ENCODE results near the gene VPS8.
A peak's percentile ranks its signal among the peaks of the same experiment; 100 is the strongest.

The VPS8 gene

GRCh38 chr3:184783319-184783718 is 28.6 kb upstream of the VPS8 start:
- DNase-seq, result no peak

DNA sequence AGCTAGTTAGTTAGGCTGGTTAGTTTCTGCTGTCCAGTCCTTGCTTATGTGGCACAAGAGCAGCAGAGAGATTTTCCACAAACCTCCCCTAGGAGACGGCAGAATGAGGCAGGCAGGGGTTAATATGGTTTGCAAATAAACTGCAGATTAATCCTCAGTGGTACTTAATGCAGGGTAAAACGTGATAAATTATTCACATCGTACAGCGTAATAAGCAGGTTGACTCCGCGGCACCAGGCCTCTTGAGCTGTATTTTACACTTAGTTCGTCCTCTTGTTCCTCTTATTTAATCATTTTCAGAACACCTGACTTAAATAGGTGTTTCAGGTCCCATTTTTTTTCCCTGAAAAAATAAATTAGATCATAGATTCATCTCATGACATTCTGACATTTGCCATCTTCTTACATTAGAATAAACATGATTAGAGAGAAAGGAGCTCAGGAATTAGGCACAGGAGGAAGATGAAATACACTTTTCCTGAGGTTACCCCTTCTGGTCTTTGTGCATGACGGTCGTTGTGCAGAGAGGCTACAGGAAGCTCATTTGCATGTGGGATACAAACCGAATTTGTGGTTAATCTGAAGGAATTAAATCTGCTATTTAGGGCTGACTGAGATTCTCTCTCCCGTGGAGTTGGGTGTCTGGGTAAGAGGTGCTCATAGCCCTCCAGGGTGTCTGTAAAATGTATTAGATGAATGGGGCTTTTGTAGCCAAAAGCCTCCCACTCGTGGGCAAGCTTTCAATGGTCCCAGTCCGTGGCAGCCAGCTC is 27.1 kb upstream of the VPS8 start:
- DNase-seq, result no peak

- no peak for DNase-seq
Measured at GRCh38 chr3:184785890-184786279, 26.1 kb upstream of the VPS8 start.

DNA sequence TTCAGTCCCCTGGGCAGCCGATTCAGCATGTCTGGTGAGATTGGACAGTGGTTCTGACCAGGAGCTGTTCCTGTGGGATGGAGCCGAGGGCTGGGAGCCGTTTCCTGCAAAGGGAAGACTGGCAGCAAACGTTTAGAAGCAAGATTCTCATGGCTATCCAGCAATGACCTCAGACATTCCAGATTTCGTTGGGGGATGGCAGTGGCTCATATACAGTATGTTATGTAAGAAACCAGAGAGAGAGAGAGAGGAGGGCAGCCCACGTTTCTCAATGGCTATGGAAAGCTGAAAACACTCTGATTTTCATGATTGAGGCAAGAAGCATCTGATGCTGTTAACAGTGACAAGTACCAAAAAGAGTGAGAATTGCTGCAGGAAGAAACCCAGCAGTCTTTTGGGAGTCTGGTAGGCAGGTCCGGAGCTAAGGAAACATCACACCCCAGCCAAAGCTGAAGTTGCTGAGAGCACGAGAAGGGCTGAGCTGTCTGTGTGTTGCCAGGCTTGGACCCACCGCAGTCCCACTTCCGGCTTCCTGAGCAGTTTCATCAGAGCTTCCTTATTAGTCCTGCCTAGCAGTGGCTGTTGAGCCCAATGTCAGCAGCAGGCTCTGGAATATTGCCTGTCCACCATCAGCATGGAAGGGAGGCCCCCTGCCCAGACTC is 25.6 kb upstream of the VPS8 start:
- no peak for DNase-seq

DNA sequence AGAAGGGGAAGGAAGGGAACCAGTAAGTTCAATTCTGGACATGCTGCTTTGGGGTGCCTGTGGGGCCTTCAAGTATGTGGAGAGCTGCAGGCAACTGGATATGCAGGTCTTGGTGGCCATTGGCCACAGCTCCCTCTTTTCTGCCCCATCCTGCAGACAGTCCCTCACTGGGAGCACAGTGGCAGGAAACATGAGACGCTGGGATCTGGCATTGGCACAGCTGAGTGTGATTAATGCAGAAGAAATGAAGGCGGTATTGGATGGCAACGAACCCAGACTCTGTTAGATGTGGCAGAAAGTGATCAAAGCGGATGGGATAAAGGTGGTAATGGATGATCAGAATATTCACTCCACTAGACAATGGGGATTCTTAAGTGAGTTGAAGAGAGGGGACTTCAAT is 23.2 kb upstream of the VPS8 start:
- no peak for DNase-seq

DNA sequence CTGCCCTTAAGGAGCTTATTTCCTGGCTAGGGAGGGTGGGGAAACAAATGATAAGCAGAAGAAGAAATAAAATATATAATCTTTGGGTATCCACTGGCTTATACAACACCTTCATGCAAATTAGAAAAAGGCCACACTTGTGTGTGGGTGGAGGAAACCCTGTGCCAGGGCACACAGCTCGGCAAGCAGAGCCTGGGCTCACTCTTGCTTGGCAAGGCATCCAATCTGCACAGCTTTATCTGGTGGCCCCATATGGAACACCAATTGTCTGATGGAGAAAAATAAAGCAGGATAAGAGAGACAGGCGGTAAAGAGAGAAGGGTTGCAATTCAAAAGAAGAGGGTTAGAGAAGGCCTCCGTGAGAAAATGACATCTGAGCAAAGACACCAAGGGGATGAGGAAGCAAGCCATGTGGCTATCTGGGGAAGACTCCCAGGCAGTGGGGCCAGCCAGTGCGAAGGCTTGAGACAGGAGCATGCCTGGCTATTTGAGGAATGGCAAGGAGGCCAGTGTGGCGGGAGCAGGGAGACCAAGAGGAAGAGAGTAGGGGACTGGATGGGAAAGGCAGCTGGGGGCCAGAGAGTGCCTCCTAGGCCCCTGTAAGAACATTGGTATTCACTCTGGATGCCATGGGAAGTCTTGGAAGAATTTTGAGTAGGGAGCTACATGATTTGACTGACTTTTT is 22.5 kb upstream of the VPS8 start:
- DNase-seq, result no peak

DNA sequence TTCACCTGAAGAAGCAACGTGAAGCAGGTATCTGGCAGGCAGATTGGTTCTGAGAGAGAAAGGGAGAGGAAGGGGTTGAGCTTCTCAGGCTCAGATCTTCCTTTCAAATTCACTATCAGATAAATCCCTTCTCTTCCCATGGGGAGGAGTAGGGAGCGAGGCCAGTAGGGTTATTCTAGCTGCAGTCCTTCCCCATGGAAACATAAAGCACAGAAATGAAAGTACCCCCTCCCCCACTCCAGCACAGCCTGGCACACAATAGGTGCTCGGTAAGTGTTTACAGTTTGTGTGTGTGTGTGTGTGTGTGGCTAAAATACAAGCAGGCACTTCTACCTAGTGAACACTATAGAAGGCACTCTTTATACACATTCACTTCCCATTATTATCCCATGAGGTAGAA is 20.8 kb upstream of the VPS8 start:
- DNase-seq, result peak; percentile 81

DNA sequence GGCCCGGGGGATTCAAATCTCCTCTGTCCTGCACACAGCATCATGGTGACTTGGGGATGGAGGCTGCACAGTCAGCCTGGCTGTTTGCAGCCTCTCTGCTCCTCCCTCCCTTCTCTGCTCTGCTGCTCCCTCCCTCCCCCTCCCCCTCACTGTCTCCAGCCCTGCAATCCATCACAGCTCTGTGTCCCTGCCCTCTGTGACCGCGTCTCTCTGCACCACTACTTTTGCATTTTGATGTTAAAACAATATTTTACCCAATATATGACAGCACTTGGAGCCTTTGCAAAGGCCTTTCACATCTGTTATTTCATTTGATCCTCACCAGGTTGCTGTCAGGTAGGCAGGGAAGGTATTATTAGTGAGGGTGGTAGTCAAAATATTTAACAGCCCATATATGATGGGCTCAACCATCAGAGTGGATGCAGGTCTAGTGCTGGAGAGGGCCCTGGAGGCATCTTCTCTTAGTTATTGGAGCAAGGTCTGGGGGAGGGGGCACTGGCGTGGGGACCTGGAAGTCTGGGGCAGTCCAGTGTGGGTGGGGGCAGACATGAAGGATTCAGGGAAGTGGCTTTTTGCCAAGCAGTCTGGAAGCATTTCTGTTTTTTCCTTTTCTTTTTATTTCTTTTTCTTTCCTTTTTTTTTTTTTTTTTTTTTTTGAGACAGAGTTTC is 16.3 kb upstream of the VPS8 start:
- no peak for DNase-seq

GRCh38 chr3:184796551-184796950 is 15.4 kb upstream of the VPS8 start:
- peak; percentile 4 for DNase-seq

DNA sequence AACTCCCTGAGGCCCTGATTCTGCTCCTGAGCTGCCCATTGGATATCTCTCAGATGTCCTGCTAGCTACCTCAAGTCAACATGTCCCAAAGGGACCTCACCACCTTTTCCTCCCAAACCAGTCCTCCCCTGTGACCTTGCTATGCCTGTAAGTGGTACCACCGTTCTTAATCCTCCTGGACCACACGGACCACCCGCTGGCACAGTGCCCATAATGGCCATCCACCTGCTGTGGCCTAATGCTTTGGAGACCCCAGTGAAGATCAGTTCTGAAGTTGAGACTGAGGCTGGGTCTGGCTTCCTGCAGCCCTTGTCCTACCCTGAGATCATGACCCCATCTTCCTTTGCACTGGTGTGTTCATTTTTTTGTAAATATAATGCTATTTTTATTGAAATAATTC is 15.0 kb upstream of the VPS8 start:
- DNase-seq, result no peak

DNA sequence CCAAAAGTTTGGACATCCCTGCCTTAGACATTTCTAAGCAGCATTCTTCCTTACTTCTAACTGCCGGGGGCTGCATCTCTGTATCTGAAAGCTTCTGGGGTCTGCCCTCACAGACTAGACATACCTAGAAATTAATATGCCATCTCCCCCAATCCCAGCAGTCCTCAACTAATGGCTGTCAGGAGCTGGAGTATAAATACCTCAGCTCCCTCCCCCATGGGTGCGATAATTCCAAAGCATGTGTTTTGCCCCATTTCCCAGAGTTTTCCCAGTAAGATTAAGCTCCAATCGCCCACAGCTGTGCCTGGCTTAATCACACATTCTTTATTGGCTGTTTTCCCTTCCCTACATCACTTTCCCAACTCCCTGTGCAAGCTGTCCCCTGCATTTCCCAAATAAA is 13.8 kb upstream of the VPS8 start:
- no peak for DNase-seq

GRCh38 chr3:184800349-184800930 is 11.5 kb upstream of the VPS8 start:
- DNase-seq, result no peak

DNA sequence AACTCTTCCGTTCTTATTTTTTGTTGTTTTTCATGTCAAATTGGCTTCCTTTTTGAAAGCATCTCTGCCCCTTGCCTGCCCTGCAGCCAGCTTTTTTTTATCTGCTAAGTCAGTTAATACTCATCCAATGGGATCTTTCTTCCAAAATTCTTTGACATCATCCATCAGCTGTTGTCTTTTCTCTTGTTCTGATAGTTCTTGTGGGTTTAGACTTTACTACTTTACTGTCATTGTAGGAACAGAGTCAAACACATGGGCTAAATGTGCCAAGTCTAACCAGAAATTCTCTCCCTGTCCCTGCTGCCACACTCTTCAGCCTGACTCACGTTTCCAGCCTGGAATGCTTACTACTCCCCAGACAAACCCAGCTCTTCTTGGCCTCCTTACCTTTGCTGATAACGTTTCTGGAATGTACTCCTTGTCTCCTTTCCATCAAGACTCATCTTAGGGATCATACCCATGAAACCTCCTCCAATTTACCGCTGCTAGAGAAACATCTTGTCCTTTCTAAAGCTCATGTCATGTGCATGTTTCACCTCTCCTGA is 10.7 kb upstream of the VPS8 start:
- DNase-seq, result no peak

- DNase-seq, result no peak
Measured at GRCh38 chr3:184802150-184802549, 9.8 kb upstream of the VPS8 start.

GRCh38 chr3:184804801-184805200 is 7.2 kb upstream of the VPS8 start:
- no peak for DNase-seq

- DNase-seq, result peak; percentile 60
Measured at GRCh38 chr3:184805351-184806038, 6.5 kb upstream of the VPS8 start.

DNA sequence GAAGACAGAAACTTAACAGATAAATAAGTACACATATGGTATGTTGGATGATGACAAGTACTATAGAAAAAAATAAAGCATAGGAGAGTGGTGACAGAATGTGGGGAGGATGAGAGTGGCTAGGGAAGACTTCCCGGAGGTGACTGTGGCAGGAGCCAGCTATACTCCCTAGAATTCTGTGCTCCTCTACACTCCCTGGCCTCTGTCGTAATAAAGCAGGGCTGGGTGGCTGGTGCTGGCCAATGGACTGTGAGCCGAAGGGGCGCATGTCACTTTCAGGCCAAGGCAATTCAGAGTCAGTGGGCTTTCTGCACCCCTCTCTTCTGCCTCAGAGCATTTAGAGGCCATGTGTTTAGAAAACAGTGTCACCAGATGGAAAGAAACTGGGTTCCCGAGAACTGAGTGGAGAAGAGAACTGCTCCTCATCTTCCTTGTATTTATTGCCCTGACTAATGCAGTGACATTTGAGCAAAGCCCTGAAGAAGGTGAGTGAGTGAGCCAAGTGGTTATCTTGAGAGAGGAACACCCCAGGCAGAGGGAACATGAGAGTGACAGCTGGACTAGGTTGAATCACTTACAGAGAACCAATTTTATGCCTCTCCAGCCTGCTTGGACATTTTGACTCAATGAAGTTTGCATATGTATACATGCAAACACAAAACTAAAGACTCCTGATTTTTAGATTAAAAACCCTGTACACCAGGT is 5.2 kb upstream of the VPS8 start:
- DNase-seq, result no peak

GRCh38 chr3:184807549-184807948 is 4.4 kb upstream of the VPS8 start:
- DNase-seq, result no peak

GRCh38 chr3:184808021-184808420 is 3.9 kb upstream of the VPS8 start:
- no peak for DNase-seq

DNA sequence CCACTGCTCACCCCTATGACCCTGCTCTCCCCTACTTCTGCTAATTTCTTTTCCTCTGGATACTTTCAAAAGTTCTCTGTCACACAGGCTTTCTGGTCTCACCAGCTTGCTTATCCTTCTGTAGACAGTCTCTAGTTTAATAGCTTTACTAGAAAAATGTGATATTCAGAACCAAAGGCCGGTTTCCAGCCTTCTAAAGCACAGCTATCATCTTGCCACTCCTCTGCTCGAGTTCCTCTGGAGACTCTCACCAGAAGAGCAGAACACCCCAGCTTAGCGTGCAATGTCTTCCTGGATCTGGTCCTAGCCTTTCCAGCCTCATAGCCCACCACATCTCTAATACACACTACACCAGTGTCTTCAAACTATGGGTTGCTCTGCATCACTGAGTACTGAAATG is 1.8 kb upstream of the VPS8 start:
- no peak for DNase-seq

- DNase-seq, result no peak
Measured at GRCh38 chr3:184811034-184811433, 932 bp upstream of the VPS8 start.

DNA sequence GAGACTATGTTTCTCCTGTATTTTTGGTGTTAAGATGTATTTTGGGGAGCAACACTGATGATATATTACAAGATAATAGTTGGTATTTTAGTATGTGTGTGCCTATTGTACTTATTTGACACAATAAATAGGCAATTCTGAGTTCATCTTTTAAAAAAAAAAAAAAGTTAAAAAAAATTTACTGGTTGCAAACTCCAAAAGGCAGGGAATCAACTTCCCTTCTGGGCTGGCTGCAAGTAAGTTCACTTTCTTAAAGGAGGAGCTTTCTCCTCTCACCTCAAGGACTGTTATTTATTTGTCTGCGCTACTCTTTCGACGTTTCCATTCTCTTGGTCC is 335 bp upstream of the VPS8 start:
- no peak for DNase-seq

Data from NCI-H2029 (cell line).